ENCODE measurements around the gene LRIG1. TPM values are rescaled to one million over a fixed set of nuclear protein-coding genes. Genes with fewer than 3 reads are reported as not detected.

LRIG1 gene
- total and polyA plus RNA-seq, 9 of the 15 experiments (the other 6 are each of a cell fraction or from before 2014, with no cell fraction given), result 0.05 to 0.38 (median 0.13) TPM; not detected in 3

GRCh38 chr3:66427352-66427751 is 73.5 kb downstream of the LRIG1 start:
- Histone ChIP-seq H3K4me1 (replicated peaks in 1 of 2; ENCODE audit: control insufficient read depth in 2 of 2, insufficient read depth in 2 of 2, low read length in 2 of 2) (no peaks in the 10 kb centered on the region), H3K4me3 (no peak overlapping the region), H3K79me2 (ENCODE audit: control insufficient read depth, insufficient read depth, low read length) (no peaks in the 10 kb centered on the region), H3K9me3 (replicated peaks; ENCODE audit: control insufficient read depth, insufficient read depth, low read depth, low read length) (no peaks in the 10 kb centered on the region), H3K36me3 (ENCODE audit: control insufficient read depth, insufficient read depth, low read length) (no peaks in the 10 kb centered on the region), H4K20me1 (replicated peaks; ENCODE audit: control insufficient read depth, insufficient read depth, low read length) (no peaks in the 10 kb centered on the region; the same call in 1 of the 2 replicates), H3K9me1 (ENCODE audit: control insufficient read depth, insufficient read depth, low read length) (no peaks in the 10 kb centered on the region), H3K27ac (ENCODE audit: extremely low read depth, low read depth, low read length) (no peak overlapping the region), H3K9ac (ENCODE audit: insufficient read depth in 1 of 2, low read depth in 2 of 2, low read length in 2 of 2) (no peak overlapping the region), H3K27me3 (ENCODE audit: control insufficient read depth in 2 of 2, insufficient read depth in 2 of 2, low read length in 2 of 2) (peaks cover 4 to 31% of the 10 kb centered on the region in 2 experiments; a peak in 3 of 5 replicates), H2AFZ (ENCODE audit: low read depth, low read length) (no peak overlapping the region), H3K4me2 (ENCODE audit: insufficient read depth, low read length) (no peak overlapping the region)
- FAIRE-seq (no peak), ATAC-seq (no peak), DNase-seq (ENCODE audit: extremely low read depth in 1 of 4, low spot score in 3 of 4) (no peak)
- BruUV-seq (replicated peaks), result no TSS peak
- POLR2A ChIA-PET, result no interaction called here
- 0% methylated on average over 3 of the region's 3 CpGs for WGBS (ENCODE audit: insufficient coverage, low coverage, missing lambda C conversion rate)
- in situ Hi-C loops (cut with MboI), result no loop called here
- TF ChIP-seq ZBTB5 (IDR thresholded peaks at IDR 0.05), result no peak
- no peak for TF ChIP-seq RAD21 (CRISPR knock-in tag; conservative IDR thresholded peaks at IDR 0.05 in 1 of 2, IDR thresholded peaks at IDR 0.05 in 1 of 2)
- TF ChIP-seq GTF2E2 (tag; IDR thresholded peaks at IDR 0.05), result no peak
- no peak for TF ChIP-seq SMARCA4 (IDR thresholded peaks at IDR 0.05)
- no peak for TF ChIP-seq NR3C1 (CRISPR knock-in tag; IDR thresholded peaks at IDR 0.05)
- no peak for TF ChIP-seq CBX5 (IDR thresholded peaks at IDR 0.05; ENCODE audit: borderline replicate concordance, low read depth)
- TF ChIP-seq DNMT1 (IDR thresholded peaks at IDR 0.05), result no peak
- CTCF ChIA-PET (ENCODE audit: low intra/inter-chr PET ratio), result no interaction called here
- intact Hi-C loops (cut with micrococcal nuclease), result no loop called here
